Measurements from ENCODE around the gene GABRQ. TPM values are rescaled to one million over a fixed set of nuclear protein-coding genes. Genes with fewer than 3 reads are reported as not detected.

GABRQ gene
- total RNA-seq, 2 experiments from 2014 or later, result not detected

GRCh38 chrX:152619897-152620296 is 17.8 kb upstream of the GABRQ start:
- Histone ChIP-seq H3K4me1 (ENCODE audit: insufficient read depth, low read length, poor library complexity, severe bottlenecking) (no peaks in the 10 kb centered on the region), H3K4me2 (ENCODE audit: low read length) (no peak overlapping the region), H3K9me3 (ENCODE audit: low read length) (no peaks in the 10 kb centered on the region), H3K27ac (ENCODE audit: low read depth, low read length, poor library complexity, severe bottlenecking) (no peak overlapping the region), H3K9me2 (ENCODE audit: insufficient read depth, low read length) (no peaks in the 10 kb centered on the region), H3K36me3 (ENCODE audit: insufficient read depth, low read length) (no peaks in the 10 kb centered on the region), H2AFZ (ENCODE audit: low read length) (no peak overlapping the region), H3K4me3 (ENCODE audit: low read depth, low read length, poor library complexity, severe bottlenecking) (no peak overlapping the region), H3K79me2 (ENCODE audit: insufficient read depth, low read depth, low read length) (no peaks in the 10 kb centered on the region), H4K20me1 (ENCODE audit: insufficient read depth, low read length) (no peaks in the 10 kb centered on the region)
- BruUV-seq (replicated peaks), result no TSS peak
- POLR2A ChIA-PET, result no interaction called here
- intact Hi-C loops (cut with micrococcal nuclease; ENCODE audit: unreplicated experiment), result no loop called here
- TF ChIP-seq EZH2phosphoT487 (IDR thresholded peaks at IDR 0.05; ENCODE audit: borderline replicate concordance, low read depth, low read length) (no peak), CTCF (conservative IDR thresholded peaks at IDR 0.05; ENCODE audit: low read length) (no peak)
- no peak for DNase-seq (ENCODE audit: low spot score)
- CTCF ChIA-PET (ENCODE audit: unreplicated experiment), result no interaction called here

GRCh38 chrX:152632445-152633097 is 5.1 kb upstream of the GABRQ start:
- H3K4me3 ChIP-seq (ENCODE audit: low read depth, low read length, poor library complexity, severe bottlenecking), result no peak overlapping the region
- intact Hi-C loops (cut with micrococcal nuclease; ENCODE audit: unreplicated experiment), result loop anchor here (5.0 to 10.0 kb wide), 2 partner anchors 880 to 1478 kb away; no protein-coding TSS in a partner anchor
- no peaks in the 10 kb centered on the region for H3K4me1 ChIP-seq (ENCODE audit: insufficient read depth, low read length, poor library complexity, severe bottlenecking)
- no peaks in the 10 kb centered on the region for H4K20me1 ChIP-seq (ENCODE audit: insufficient read depth, low read length)
- H2AFZ ChIP-seq (ENCODE audit: low read length), result no peak overlapping the region
- no peak overlapping the region for H3K4me2 ChIP-seq (ENCODE audit: low read length)
- CTCF ChIA-PET (ENCODE audit: unreplicated experiment), result no interaction called here
- no peaks in the 10 kb centered on the region for H3K9me3 ChIP-seq (ENCODE audit: low read length)
- TF ChIP-seq CTCF (conservative IDR thresholded peaks at IDR 0.05; ENCODE audit: low read length), result peak; percentile 82
- no peak for TF ChIP-seq EZH2phosphoT487 (IDR thresholded peaks at IDR 0.05; ENCODE audit: borderline replicate concordance, low read depth, low read length)
- no TSS peak for BruUV-seq (replicated peaks)
- H3K79me2 ChIP-seq (ENCODE audit: insufficient read depth, low read depth, low read length), result no peaks in the 10 kb centered on the region
- no peaks in the 10 kb centered on the region for H3K9me2 ChIP-seq (ENCODE audit: insufficient read depth, low read length)
- DNase-seq (ENCODE audit: low spot score), result peak; percentile 12
- POLR2A ChIA-PET, result no interaction called here
- no peak overlapping the region for H3K27ac ChIP-seq (ENCODE audit: low read depth, low read length, poor library complexity, severe bottlenecking)
- H3K36me3 ChIP-seq (ENCODE audit: insufficient read depth, low read length), result no peaks in the 10 kb centered on the region

- no peak overlapping the region for H3K27ac ChIP-seq (ENCODE audit: low read depth, low read length, poor library complexity, severe bottlenecking)
- H3K4me2 ChIP-seq (ENCODE audit: low read length), result no peak overlapping the region
- no peaks in the 10 kb centered on the region for H3K4me1 ChIP-seq (ENCODE audit: insufficient read depth, low read length, poor library complexity, severe bottlenecking)
- ChIA-PET POLR2A (no interaction called here), CTCF (ENCODE audit: unreplicated experiment) (no interaction called here)
- no TSS peak for BruUV-seq (replicated peaks)
- TF ChIP-seq CTCF (conservative IDR thresholded peaks at IDR 0.05; ENCODE audit: low read length) (peak; percentile 66), EZH2phosphoT487 (IDR thresholded peaks at IDR 0.05; ENCODE audit: borderline replicate concordance, low read depth, low read length) (no peak)
- no peak overlapping the region for H3K4me3 ChIP-seq (ENCODE audit: low read depth, low read length, poor library complexity, severe bottlenecking)
- DNase-seq (ENCODE audit: low spot score), result peak; percentile 8
- H3K9me2 ChIP-seq (ENCODE audit: insufficient read depth, low read length), result no peaks in the 10 kb centered on the region
- no peaks in the 10 kb centered on the region for H3K79me2 ChIP-seq (ENCODE audit: insufficient read depth, low read depth, low read length)
- intact Hi-C loops (cut with micrococcal nuclease; ENCODE audit: unreplicated experiment), result loop anchor here (10.0 kb wide), 1 partner anchor 1481 kb away; no protein-coding TSS in a partner anchor
- no peaks in the 10 kb centered on the region for H4K20me1 ChIP-seq (ENCODE audit: insufficient read depth, low read length)
- H3K9me3 ChIP-seq (ENCODE audit: low read length), result no peaks in the 10 kb centered on the region
- H2AFZ ChIP-seq (ENCODE audit: low read length), result no peak overlapping the region
- H3K36me3 ChIP-seq (ENCODE audit: insufficient read depth, low read length), result no peaks in the 10 kb centered on the region
Observed at GRCh38 chrX:152635941-152636340, 1.8 kb upstream of the GABRQ start.

All from OCI-LY7 (cell line).